GM21576 (cell line): ENCODE measurements around the gene EEF1A2.

Experiments
- ATAC-seq: cut with Tn5 transposase; IDR thresholded peaks from one replicate; pipeline ENCODE4 v1.9.1; 2021; ENCODE audit warnings: mild to moderate bottlenecking, moderate library complexity; ENCODE audit not compliant: unreplicated experiment

EEF1A2 gene

GRCh38 chr20:63500902-63501817, 2.3 kb upstream of the EEF1A2 start:
- no peak for ATAC-seq

DNA sequence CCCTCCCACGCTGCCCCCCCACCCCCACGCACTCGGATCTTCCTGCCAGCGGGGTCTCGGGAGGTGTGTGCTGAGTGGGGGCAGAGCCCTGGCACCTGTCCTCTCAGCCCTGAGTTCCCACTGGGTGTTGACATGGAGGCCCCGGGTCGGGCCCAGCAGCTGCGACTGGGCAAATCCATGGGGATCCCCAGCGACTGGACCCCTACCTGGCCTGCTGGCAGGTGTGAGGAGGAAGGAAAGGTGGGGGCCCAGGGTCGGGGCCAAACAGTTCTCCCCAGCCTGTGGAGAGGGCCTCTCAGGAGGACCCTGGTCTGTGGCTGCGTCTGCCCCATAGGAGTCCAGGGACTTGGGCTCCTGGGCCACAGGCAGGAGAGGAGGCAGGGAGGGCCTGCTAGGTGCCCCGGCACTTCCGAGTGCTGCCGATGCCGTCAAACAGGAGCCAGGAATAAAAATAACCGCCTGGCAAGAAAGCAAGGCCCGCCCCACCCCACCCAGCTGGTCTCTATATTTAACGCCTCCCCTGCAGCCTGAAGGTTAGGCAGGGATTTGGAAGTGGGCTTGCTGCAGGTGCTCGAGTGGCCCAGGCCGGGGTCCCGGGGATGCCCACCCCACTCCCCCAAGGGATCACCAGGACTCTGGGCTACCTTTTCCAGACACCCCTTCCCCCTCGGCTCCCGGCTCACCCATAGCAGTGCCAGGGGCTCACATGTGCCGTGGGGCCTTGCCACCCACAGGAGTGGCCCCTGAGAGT, 1.4 kb upstream of the EEF1A2 start:
- ATAC-seq, result no peak

DNA sequence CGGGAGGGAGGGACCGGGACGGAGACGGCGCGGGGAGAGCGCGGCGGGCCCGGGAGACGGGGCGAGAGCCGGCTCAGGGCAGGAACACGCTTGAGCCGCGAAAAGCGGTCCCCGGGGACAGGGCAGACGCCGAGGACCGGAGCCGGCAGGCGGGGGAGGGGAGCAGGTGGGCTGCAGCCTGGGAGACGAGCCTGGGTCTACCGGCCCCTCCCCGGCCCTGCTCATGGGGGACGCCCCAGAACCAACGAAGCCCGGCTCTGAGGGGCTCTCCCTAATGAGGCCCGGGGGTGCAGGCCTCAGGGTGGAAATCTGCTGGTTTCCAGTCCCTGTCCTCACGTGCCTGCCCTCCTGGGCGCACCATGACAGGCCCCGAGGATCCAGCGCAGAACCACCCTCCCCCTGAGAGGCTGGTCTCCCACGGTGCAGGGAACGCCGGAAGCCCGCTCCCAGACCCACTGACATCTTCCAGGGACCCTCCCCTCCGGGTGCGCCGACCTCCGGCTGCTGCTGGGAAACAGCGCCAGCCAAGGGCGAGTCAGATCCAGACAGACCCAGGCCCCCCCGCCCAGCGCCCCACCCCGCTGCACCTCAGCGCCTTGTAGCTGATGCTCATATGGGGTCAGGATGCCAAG, 571 bp upstream of the EEF1A2 start:
- ATAC-seq, result no peak

- no peak for ATAC-seq
Measured at GRCh38 chr20:63497946-63498935, 642 bp downstream of the EEF1A2 start.

DNA sequence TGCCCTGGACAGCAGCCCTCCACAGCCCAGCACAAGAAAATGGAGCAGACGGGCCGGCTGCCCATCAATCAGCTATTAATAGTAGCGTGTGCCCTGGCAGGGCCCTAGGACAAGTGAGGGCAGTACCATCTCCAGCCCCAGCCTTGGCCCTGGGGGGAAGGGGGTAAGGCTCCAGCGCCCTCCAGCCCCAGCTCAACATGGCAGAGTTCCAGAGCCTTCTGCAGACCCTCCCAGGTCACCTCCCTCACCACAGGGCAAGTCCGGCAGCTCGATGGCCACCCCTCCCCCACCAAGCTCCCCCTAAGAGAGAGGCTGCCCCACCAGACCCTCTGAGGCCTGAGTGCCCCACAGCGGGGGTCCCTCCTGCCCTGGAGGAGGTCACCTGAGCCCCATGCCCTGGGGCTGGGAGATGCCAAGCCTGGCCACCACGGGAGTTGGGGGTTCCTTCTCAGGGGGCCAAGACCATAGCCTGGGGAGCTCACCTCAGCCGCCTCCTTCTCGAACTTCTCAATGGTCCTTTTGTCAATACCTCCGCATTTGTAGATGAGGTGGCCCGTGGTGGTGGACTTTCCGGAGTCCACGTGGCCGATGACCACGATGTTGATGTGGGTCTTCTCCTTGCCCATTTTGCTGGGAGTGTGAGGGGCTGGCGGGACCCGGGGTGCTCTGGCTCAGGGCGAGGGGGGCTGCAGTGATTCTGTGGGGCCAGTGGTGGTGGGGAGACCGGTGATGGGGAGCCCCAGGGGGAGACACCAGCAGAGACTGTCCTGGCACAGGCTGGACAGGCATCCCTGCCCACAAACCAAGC, 1.5 kb downstream of the EEF1A2 start:
- ATAC-seq, result no peak

DNA sequence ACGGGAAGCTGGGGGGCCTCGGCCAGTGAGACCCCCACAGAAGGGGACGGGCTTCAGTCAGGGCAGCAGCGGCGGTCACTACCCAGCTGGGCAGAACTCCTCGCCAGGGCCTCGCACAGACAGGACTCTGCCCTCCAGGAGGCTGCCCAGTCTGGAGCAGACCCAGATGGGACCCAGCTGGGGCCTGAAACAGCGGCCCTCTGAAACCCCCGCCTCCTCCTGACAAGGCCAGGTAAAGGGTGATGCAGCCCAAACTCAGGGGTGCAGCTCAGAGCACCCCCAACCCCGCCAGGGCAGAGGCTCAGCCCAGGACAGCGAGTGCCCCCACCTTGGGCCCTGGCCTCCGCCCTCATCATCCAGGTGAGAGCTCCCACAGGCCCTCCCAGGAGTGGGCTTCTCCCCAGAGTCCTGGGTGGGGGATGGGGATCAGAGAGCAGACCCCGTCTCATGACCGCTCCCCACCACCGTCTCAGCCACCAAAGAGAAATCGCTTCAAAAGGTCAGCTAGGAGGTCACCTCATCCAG, 2.2 kb downstream of the EEF1A2 start:
- ATAC-seq, result no peak

- ATAC-seq, result no peak
Measured at GRCh38 chr20:63495741-63496595, 2.9 kb downstream of the EEF1A2 start.

- ATAC-seq, result no peak
Measured at GRCh38 chr20:63495167-63495720, 3.6 kb downstream of the EEF1A2 start.

DNA sequence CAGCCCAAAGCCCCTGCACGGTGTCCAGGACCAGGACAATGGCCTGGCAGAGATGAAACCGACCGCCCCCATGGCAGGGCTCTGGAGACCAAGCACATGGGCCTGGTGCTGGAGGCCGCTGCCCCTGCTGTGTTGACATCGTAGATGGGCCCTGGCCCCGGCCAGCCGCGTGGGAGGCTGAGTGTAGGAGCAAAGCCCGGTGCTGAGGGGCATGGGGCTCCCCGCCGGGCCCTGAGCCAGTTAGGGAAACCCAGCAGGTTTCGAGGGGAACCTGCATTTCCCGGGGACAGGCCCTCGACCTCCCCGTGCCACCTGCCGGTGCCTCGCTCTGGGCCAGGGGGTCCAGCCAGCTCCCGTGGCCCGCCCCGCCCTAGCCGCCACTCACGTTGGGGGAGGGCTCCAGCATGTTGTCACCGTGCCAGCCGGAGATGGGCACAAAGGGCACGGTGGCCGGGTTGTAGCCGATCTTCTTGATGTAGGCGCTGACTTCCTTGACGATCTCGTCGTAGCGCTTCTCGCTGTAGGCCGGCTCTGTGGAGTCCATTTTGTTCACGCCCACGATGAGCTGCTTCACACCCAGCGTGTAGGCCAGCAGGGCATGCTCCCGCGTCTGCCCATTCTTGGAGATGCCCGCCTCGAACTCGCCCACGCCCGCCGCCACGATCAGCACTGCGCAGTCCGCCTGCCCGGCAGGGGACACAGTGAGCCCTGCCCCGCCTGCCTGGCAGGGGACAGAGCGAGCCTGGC, 4.3 kb downstream of the EEF1A2 start:
- ATAC-seq, result no peak

GRCh38 chr20:63494084-63494419, 4.8 kb downstream of the EEF1A2 start:
- ATAC-seq, result no peak

- no peak for ATAC-seq
Measured at GRCh38 chr20:63493563-63494020, 5.3 kb downstream of the EEF1A2 start.

DNA sequence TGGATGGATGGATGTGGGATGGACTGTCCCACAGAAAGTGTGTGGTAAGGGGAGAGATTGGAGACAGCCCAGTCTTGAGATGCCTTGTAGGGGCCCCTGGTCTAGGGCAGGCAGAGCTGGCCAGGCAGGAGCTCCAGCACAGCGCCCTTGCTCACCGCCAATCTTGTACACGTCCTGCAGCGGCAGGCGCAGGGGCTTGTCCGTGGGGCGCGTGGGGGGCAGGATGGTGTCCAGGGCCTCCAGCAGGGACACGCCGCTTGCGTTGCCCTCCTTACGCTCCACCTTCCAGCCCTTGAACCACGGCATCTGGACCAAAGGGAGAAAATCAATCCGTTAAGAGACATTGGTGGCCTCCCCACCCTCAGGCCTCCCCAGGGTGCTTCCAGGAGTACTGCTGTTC, 5.9 kb downstream of the EEF1A2 start:
- ATAC-seq, result no peak

GRCh38 chr20:63492518-63492917, 6.4 kb downstream of the EEF1A2 start:
- ATAC-seq, result no peak

DNA sequence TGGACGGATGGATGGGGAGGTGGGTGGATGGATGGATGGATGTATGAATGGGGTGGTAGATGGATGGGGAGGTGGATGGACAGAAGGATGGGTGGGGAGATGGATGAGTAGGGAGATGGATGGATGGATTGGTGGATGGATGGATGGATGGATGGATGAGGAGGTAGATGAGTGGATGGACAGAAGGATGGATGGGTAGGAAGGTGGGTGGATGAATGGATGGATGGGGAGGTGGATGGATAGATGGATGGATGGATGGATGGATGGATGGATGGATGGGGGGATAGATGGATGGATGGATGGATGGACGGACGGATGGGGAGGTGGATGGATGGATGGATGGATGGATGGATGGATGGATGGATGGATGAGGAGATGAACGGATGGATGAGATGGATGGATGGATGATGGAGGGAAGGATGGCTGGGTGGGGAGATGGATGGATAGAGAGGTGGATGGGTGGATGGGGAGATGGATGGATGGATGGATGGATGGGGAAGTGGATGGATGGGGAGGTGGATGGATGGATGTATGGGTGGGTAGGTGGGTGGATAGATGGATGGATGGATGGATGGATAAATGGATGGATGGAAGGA, 7.2 kb downstream of the EEF1A2 start:
- ATAC-seq, result no peak

DNA sequence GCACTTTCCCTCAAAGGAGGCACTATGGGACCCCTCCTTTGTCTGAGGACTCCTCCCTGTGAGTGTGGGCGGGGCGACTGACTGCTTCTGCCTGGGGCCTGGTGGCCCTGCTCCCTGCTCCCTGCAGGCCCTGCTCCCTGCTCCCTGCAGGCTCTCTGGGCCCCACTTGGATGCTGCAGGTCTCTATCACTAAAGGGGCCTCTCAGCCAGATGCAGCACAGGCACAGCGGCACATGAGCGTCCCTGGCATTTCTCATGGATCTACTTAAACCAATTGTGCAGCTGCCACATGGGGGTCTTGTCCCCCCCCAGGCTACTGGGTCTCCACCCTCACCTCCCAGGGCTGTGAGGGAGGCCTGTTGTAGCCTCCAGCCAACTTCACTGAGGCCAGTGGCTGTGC, 7.8 kb downstream of the EEF1A2 start:
- no peak for ATAC-seq

DNA sequence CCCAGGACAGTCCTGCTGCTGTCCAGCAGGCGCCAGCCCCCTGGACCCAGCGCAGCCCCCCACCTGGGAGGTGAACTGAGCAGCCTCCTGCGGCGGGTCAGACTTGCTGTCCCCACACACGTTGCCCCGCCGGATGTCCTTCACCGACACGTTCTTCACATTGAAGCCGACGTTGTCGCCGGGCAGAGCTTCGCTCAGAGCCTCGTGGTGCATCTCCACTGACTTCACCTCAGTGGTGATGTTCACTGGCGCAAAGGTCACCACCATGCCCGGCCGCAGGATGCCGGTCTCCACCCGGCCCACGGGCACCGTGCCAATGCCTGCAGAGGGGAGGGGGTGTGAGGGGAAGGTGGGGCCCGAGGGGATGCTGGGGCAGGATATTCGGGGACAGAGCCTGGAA, 8.5 kb downstream of the EEF1A2 start:
- ATAC-seq, result no peak
